Loucy (cell line): ENCODE results near the gene TREX2.

ENCODE experiments used
- H2AFZ ChIP-seq: fragments of 200-600 bp; sonication (generic); 2 replicates; pipeline ENCODE4 v1.6.0; 2016; ENCODE audit warnings: antibody characterized with exemption, mild to moderate bottlenecking, low read length, moderate library complexity
- H3F3A ChIP-seq: fragments of 200-600 bp; 2 replicates; pipeline ENCODE4 v1.6.0; 2016; ENCODE audit warnings: antibody characterized with exemption, low read depth, mild to moderate bottlenecking
- H3K27me3 ChIP-seq: fragments of 200-600 bp; sonication (generic); 2 replicates; pipeline ENCODE4 v1.6.1; 2014; ENCODE audit warnings: low read length, mild to moderate bottlenecking; ENCODE audit not compliant: insufficient read depth, poor library complexity, severe bottlenecking
- H3K36me3 ChIP-seq: fragments of 200-600 bp; sonication (generic); 2 replicates; pipeline ENCODE4 v1.6.1; 2016; ENCODE audit warnings: low read length; ENCODE audit not compliant: insufficient read depth
- H3K4me1 ChIP-seq: fragments of 200-600 bp; sonication (generic); 2 replicates; pipeline ENCODE4 v1.5.1; 2014; ENCODE audit warnings: low read length, mild to moderate bottlenecking; ENCODE audit not compliant: insufficient read depth, poor library complexity, severe bottlenecking
- H3K4me2 ChIP-seq: fragments of 200-600 bp; sonication (generic); 2 replicates; pipeline ENCODE4 v1.6.0; 2014; ENCODE audit warnings: antibody characterized with exemption, low read length, low read depth, mild to moderate bottlenecking; ENCODE audit not compliant: poor library complexity, severe bottlenecking
- H3K4me3 ChIP-seq: fragments of 200-600 bp; sonication (generic); 2 replicates; pipeline ENCODE4 v1.5.1; 2014; ENCODE audit warnings: low read length, mild to moderate bottlenecking, mixed read lengths; ENCODE audit not compliant: poor library complexity, severe bottlenecking
- H3K79me2 ChIP-seq: fragments of 200-600 bp; sonication (generic); 2 replicates; pipeline ENCODE4 v1.6.1; 2014; ENCODE audit warnings: low read length; ENCODE audit not compliant: insufficient read depth
- H3K9ac ChIP-seq: fragments of 200-600 bp; sonication (generic); 2 replicates; pipeline ENCODE4 v1.6.0; 2014; ENCODE audit warnings: mild to moderate bottlenecking, low read depth, low read length, moderate library complexity; ENCODE audit not compliant: poor library complexity, severe bottlenecking
- H3K9me2 ChIP-seq: fragments of 200-600 bp; sonication (generic); replicated peaks from 2 replicates; pipeline ENCODE4 v1.6.1; 2016; ENCODE audit warnings: low read depth, low read length, mixed read lengths
- H3K9me3 ChIP-seq: fragments of 200-600 bp; sonication (generic); 2 replicates; pipeline ENCODE4 v1.6.1; 2014; ENCODE audit warnings: mild to moderate bottlenecking, antibody characterized with exemption, low read length, low read depth; ENCODE audit not compliant: insufficient read depth
- H4K20me1 ChIP-seq: fragments of 200-600 bp; sonication (generic); 2 replicates; pipeline ENCODE4 v1.6.0; 2014; ENCODE audit warnings: antibody characterized with exemption, low read length, mild to moderate bottlenecking; ENCODE audit not compliant: insufficient read depth, poor library complexity, severe bottlenecking
- EZH2phosphoT487 ChIP-seq: fragments of 200-600 bp; IDR thresholded peaks from 2 replicates; pipeline ENCODE4 v1.6.1; 2018; ENCODE audit warnings: antibody characterized with exemption, mild to moderate bottlenecking, moderate library complexity, borderline replicate concordance
- TF ChIP-seq, protein P1 (sequence below): fragments of 200-600 bp; sonication (generic); conservative IDR thresholded peaks from 2 replicates; pipeline ENCODE4 v1.5.1; 2014; ENCODE audit warnings: mild to moderate bottlenecking, antibody characterized with exemption, low read length

The TREX2 gene

DNA sequence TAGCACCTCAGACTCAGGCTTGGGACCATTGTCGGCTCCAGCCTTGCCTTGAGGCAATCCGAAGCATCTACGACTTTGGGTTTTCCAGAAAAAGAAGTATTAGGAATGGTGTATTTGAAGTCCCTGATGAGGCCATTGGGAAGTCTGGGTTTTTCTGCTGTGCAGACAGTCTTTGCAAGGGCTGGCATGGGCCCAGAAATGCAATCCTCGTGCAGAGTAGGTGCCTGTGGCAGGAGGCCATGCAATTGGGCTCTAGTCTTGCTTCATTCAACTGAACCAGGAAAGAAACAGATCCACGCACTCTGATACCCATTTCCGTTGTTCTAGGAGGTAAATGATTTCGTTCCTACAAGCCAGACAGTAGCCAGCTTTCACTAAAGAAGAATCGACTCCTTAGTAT, 22.2 kb downstream of the TREX2 start:
- no peak overlapping the region for H3K9ac ChIP-seq
- H3F3A ChIP-seq = no peaks in the 10 kb centered on the region
- no peaks in the 10 kb centered on the region for H3K27me3 ChIP-seq
- no peak overlapping the region for H3K4me3 ChIP-seq
- no peaks in the 10 kb centered on the region for H3K9me3 ChIP-seq
- no peaks in the 10 kb centered on the region for H3K4me1 ChIP-seq
- no peak overlapping the region for H2AFZ ChIP-seq
- H3K36me3 ChIP-seq = no peaks in the 10 kb centered on the region
- TF ChIP-seq, protein P1, sequence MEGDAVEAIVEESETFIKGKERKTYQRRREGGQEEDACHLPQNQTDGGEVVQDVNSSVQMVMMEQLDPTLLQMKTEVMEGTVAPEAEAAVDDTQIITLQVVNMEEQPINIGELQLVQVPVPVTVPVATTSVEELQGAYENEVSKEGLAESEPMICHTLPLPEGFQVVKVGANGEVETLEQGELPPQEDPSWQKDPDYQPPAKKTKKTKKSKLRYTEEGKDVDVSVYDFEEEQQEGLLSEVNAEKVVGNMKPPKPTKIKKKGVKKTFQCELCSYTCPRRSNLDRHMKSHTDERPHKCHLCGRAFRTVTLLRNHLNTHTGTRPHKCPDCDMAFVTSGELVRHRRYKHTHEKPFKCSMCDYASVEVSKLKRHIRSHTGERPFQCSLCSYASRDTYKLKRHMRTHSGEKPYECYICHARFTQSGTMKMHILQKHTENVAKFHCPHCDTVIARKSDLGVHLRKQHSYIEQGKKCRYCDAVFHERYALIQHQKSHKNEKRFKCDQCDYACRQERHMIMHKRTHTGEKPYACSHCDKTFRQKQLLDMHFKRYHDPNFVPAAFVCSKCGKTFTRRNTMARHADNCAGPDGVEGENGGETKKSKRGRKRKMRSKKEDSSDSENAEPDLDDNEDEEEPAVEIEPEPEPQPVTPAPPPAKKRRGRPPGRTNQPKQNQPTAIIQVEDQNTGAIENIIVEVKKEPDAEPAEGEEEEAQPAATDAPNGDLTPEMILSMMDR = no peak
- no peak for TF ChIP-seq EZH2phosphoT487
- no peaks in the 10 kb centered on the region for H3K9me2 ChIP-seq
- H3K4me2 ChIP-seq = no peak overlapping the region
- no peaks in the 10 kb centered on the region for H4K20me1 ChIP-seq
- H3K79me2 ChIP-seq = no peaks in the 10 kb centered on the region

- H3K9ac ChIP-seq = no peak overlapping the region
- no peak overlapping the region for H3K4me2 ChIP-seq
- TF ChIP-seq, protein P1 = no peak
- TF ChIP-seq EZH2phosphoT487 = no peak
- no peak overlapping the region for H3K4me3 ChIP-seq
- no peaks in the 10 kb centered on the region for H3F3A ChIP-seq
- no peaks in the 10 kb centered on the region for H3K9me3 ChIP-seq
- H3K27me3 ChIP-seq = no peaks in the 10 kb centered on the region
- H3K4me1 ChIP-seq = no peaks in the 10 kb centered on the region
- H4K20me1 ChIP-seq = no peaks in the 10 kb centered on the region
- no peaks in the 10 kb centered on the region for H3K79me2 ChIP-seq
- H3K36me3 ChIP-seq = no peaks in the 10 kb centered on the region
- no peaks in the 10 kb centered on the region for H3K9me2 ChIP-seq
- no peak overlapping the region for H2AFZ ChIP-seq
Measured at GRCh38 chrX:153421856-153422255, 24.0 kb downstream of the TREX2 start.

DNA sequence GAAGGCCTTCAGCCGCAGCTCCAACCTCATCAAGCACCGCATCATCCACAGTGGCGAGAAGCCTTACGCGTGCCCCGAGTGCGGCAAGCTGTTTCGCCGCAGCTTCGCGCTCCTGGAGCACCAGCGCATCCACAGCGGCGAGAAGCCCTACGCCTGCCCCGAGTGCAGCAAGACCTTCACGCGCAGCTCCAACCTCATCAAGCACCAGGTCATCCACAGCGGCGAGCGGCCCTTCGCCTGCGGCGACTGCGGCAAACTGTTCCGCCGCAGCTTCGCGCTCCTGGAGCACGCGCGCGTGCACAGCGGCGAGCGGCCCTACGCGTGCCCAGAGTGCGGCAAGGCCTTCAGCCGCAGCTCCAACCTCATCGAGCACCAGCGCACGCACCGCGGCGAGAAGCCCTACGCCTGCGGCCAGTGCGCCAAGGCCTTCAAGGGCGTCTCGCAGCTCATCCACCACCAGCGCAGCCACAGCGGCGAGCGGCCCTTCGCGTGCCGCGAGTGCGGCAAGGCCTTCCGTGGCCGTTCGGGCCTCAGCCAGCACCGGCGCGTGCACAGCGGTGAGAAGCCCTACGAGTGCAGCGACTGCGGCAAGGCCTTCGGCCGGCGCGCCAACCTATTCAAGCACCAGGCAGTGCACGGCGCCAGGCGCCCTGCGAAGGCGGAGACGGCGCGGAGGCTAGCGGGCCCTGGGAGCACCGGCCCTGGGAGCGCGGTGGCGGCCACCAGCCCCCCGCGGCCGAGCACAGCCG, 24.8 kb downstream of the TREX2 start:
- Histone ChIP-seq H3K79me2 (no peaks in the 10 kb centered on the region), H3K27me3 (no peaks in the 10 kb centered on the region), H3K9ac (no peak overlapping the region), H3K4me2 (no peak overlapping the region), H2AFZ (no peak overlapping the region), H3K9me3 (no peaks in the 10 kb centered on the region), H4K20me1 (no peaks in the 10 kb centered on the region), H3K4me1 (no peaks in the 10 kb centered on the region), H3F3A (no peaks in the 10 kb centered on the region), H3K36me3 (no peaks in the 10 kb centered on the region), H3K4me3 (no peak overlapping the region), H3K9me2 (no peaks in the 10 kb centered on the region)
- no peak for TF ChIP-seq EZH2phosphoT487
- TF ChIP-seq, protein P1 = no peak
